OCI-LY7 (cell line): Measurements from ENCODE around the gene UNC50.

ENCODE experiments used
- EZH2phosphoT487 ChIP-seq: fragments of 200-600 bp; sonication (generic); IDR thresholded peaks from 2 replicates; pipeline ENCODE4 v1.6.1; 2018; ENCODE audit warnings: low read depth, borderline replicate concordance, mild to moderate bottlenecking, mixed run types, antibody characterized with exemption, low read length, moderate library complexity, mixed read lengths
- TF ChIP-seq, protein P1 (sequence below): fragments of 200-600 bp; sonication (generic); conservative IDR thresholded peaks from 2 replicates; pipeline ENCODE4 v1.5.1; 2014; ENCODE audit warnings: mild to moderate bottlenecking, antibody characterized with exemption, low read length, moderate library complexity, mixed read lengths

DNA sequence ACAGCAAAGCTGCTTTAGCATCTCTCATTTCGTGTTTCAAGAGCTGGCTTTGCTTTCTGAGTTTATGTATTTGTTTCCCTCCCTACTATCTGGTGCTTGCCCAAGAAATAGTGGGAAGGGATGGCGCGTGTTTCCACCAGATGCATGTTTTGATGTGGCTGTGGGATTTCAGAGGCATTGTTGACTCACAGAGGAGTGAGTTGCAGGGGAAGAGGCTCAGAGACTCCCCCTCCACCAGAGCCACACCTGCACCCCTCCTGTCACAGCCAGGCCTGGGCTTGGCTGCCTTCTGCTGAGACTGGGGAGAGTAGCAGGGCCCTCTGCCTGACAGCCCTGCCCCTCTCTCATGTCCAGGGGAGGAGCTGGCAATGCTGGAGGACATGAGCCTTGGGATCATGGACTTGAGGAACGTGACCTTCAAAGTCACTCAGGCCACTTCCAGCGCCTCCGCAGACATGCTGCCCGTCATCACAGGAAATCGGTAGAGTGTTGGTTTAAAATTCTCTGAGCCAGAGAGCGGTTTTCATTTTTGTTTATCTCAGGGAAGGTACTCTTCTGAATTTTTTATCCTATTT lies 43.0 kb upstream of the UNC50 start:
- TF ChIP-seq, protein P1, sequence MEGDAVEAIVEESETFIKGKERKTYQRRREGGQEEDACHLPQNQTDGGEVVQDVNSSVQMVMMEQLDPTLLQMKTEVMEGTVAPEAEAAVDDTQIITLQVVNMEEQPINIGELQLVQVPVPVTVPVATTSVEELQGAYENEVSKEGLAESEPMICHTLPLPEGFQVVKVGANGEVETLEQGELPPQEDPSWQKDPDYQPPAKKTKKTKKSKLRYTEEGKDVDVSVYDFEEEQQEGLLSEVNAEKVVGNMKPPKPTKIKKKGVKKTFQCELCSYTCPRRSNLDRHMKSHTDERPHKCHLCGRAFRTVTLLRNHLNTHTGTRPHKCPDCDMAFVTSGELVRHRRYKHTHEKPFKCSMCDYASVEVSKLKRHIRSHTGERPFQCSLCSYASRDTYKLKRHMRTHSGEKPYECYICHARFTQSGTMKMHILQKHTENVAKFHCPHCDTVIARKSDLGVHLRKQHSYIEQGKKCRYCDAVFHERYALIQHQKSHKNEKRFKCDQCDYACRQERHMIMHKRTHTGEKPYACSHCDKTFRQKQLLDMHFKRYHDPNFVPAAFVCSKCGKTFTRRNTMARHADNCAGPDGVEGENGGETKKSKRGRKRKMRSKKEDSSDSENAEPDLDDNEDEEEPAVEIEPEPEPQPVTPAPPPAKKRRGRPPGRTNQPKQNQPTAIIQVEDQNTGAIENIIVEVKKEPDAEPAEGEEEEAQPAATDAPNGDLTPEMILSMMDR, result no peak
- no peak for TF ChIP-seq EZH2phosphoT487
